Gastrocnemius medialis (tissue), 4 donors: ENCODE results near the gene MRGPRD. TPM values are rescaled to one million over a fixed set of nuclear protein-coding genes. Genes with fewer than 3 reads are reported as not detected.

ENCODE experiments used
- ATAC-seq, 2 donors: fragments of 150-250 bp; one replicate each; pipeline ENCODE4 v1.9.1; 2016
- DNase-seq, 2 donors: peaks; one replicate each; pipeline ENCODE4 v3.0.0-alpha.2; 2019
- H3K27ac ChIP-seq, 4 donors: fragments of 200-600 bp; sonication (generic); 1 replicate in 1 of 4; 2 replicates in 3 of 4; pipeline ENCODE4 v1.5.1; 2016 to 2018; ENCODE audit warnings: mild to moderate bottlenecking in 2 of 4, moderate library complexity in 1 of 4
- H3K27me3 ChIP-seq, 3 donors: fragments of 200-600 bp; sonication (generic) in 2 of 3; 1 replicate in 1 of 3; 2 replicates in 2 of 3; pipeline versions ENCODE4 v1.5.1 to v1.6.0; 2016 to 2019; ENCODE audit warnings: mild to moderate bottlenecking in 1 of 3, moderate library complexity in 1 of 3
- H3K36me3 ChIP-seq, 2 donors: fragments of 200-600 bp; sonication (generic) in 1 of 2; one replicate each; pipeline ENCODE4 v1.5.1; 2017 to 2018
- H3K4me1 ChIP-seq, 2 donors: fragments of 200-600 bp; sonication (generic) in 1 of 2; one replicate each; pipeline ENCODE4 v1.5.1; 2016 to 2017; ENCODE audit warnings: mild to moderate bottlenecking in 2 of 2
- H3K4me3 ChIP-seq, 4 donors: fragments of 200-600 bp; sonication (generic) in 3 of 4; 1 replicate in 1 of 4; 2 replicates in 3 of 4; pipeline ENCODE4 v1.5.1; 2016 to 2019; ENCODE audit warnings: mild to moderate bottlenecking in 2 of 4
- H3K9me3 ChIP-seq, 3 donors: fragments of 200-600 bp; sonication (generic) in 2 of 3; 1 replicate in 1 of 3; 2 replicates in 2 of 3; pipeline ENCODE4 v1.5.1; 2016 to 2019
- CTCF ChIP-seq, 5 experiments: fragments of 450-650 bp in 3 of 5; fragments of 200-600 bp in 2 of 5; sonication (generic) in 2 of 5; IDR thresholded peaks in 4 of 5; conservative IDR thresholded peaks in 1 of 5; 1 replicate in 4 of 5; 2 replicates in 1 of 5; pipeline ENCODE4 v1.5.1; 2016 to 2019; ENCODE audit warnings: antibody characterized with exemption in 5 of 5, mild to moderate bottlenecking in 3 of 5, moderate library complexity in 3 of 5
- POLR2A ChIP-seq, 2 donors: fragments of 450-650 bp; IDR thresholded peaks; one replicate each; pipeline ENCODE4 v1.6.1; 2017; ENCODE audit warnings: antibody characterized with exemption in 2 of 2, mild to moderate bottlenecking in 2 of 2, moderate library complexity in 2 of 2
- in situ Hi-C, 4 donors: fragments of 200-750 bp; cut with MboI; loops; one replicate each; pipeline versions ENCODE4 v1.15.0 to v1.8.0; 2017; ENCODE audit warnings: low sequenced_read_pairs in 4 of 4
- intact Hi-C: fragments of 100-400 bp; cut with DNase I; formaldehyde crosslinking; loops from one replicate; pipeline ENCODE4 v1.15.1; 2023; ENCODE audit warnings: low total_unique reads
- total RNA-seq, 4 donors: library from RNA; depleted of rRNA; stranded (reverse); fragments of >200 nt; gene quantifications; one replicate each; pipeline versions ENCODE4 v1.1.0 to v1.2.3, GENCODE V29; 2016

The MRGPRD gene
- total RNA-seq, 4 donors from 2014 or later: not detected

- H3K9me3 ChIP-seq: no peaks in the 10 kb centered on the region
- in situ Hi-C loops (no loop called here), intact Hi-C loops (no loop called here)
- no peaks in the 10 kb centered on the region for H3K36me3 ChIP-seq
- no peak overlapping the region for H3K27ac ChIP-seq
- no peak overlapping the region for H3K4me3 ChIP-seq
- no peaks in the 10 kb centered on the region for H3K4me1 ChIP-seq
- no peaks in the 10 kb centered on the region for H3K27me3 ChIP-seq
- DNase-seq: no peak
- no peak for ATAC-seq
- TF ChIP-seq CTCF (IDR thresholded peaks at IDR 0.05 in 4 of 5, conservative IDR thresholded peaks at IDR 0.05 in 1 of 5) (no peak), POLR2A (IDR thresholded peaks at IDR 0.05) (no peak)
Observed at GRCh38 chr11:68948496-68948895, 32.3 kb downstream of the MRGPRD start.

GRCh38 chr11:68947151-68947550, 33.6 kb downstream of the MRGPRD start:
- H3K36me3 ChIP-seq: no peaks in the 10 kb centered on the region

GRCh38 chr11:68946416-68947090, 34.2 kb downstream of the MRGPRD start:
- Histone ChIP-seq H3K4me1 (no peaks in the 10 kb centered on the region), H3K27me3 (no peaks in the 10 kb centered on the region), H3K9me3 (no peaks in the 10 kb centered on the region), H3K36me3 (no peaks in the 10 kb centered on the region), H3K4me3 (no peak overlapping the region), H3K27ac (no peak overlapping the region)
- DNase-seq (no peak), ATAC-seq (no peak)
- in situ Hi-C loops: no loop called here
- no peak for TF ChIP-seq CTCF (IDR thresholded peaks at IDR 0.05 in 4 of 5, conservative IDR thresholded peaks at IDR 0.05 in 1 of 5)
- no peak for TF ChIP-seq POLR2A (IDR thresholded peaks at IDR 0.05)
- intact Hi-C loops: no loop called here

More at GRCh38 chr11:68947151-68947550, 33.6 kb downstream of the MRGPRD start:
- in situ Hi-C loops (no loop called here), intact Hi-C loops (no loop called here)
- no peak for DNase-seq
- ATAC-seq: no peak
- H3K4me3 ChIP-seq: no peak overlapping the region
- H3K9me3 ChIP-seq: no peaks in the 10 kb centered on the region
- no peaks in the 10 kb centered on the region for H3K4me1 ChIP-seq
- no peaks in the 10 kb centered on the region for H3K27me3 ChIP-seq
- H3K27ac ChIP-seq: no peak overlapping the region
- TF ChIP-seq POLR2A (IDR thresholded peaks at IDR 0.05): no peak
- TF ChIP-seq CTCF (IDR thresholded peaks at IDR 0.05 in 4 of 5, conservative IDR thresholded peaks at IDR 0.05 in 1 of 5): no peak

GRCh38 chr11:68942751-68943271, 38.0 kb downstream of the MRGPRD start:
- Histone ChIP-seq H3K27ac (no peak overlapping the region), H3K27me3 (no peaks in the 10 kb centered on the region), H3K36me3 (peaks cover 0 to 26% of the 10 kb centered on the region in 2 donors), H3K4me1 (no peaks in the 10 kb centered on the region), H3K9me3 (no peaks in the 10 kb centered on the region), H3K4me3 (no peak overlapping the region)
- ATAC-seq (no peak), DNase-seq (no peak)
- intact Hi-C loops: no loop called here
- in situ Hi-C loops: no loop called here
- TF ChIP-seq POLR2A (IDR thresholded peaks at IDR 0.05) (no peak), CTCF (IDR thresholded peaks at IDR 0.05 in 4 of 5, conservative IDR thresholded peaks at IDR 0.05 in 1 of 5) (no peak)
